K562 (cell line): Measurements from ENCODE around the gene HAPSTR1. TPM values are rescaled to one million over a fixed set of nuclear protein-coding genes. Genes with fewer than 3 reads are reported as not detected.
A peak's percentile ranks its signal among the peaks of the same experiment; 100 is the strongest.

Source experiments
- ATF6 ChIP-seq: sonication (generic); formaldehyde crosslinking; IDR thresholded peaks from 2 replicates; pipeline ENCODE4 v1.4.0; 2020; ENCODE audit warnings: mild to moderate bottlenecking, missing genetic modification reagents
- BHLHE40 ChIP-seq: IDR thresholded peaks from 2 replicates; pipeline ENCODE4 v1.6.1; 2011; ENCODE audit warnings: low read length, improper control_type of control experiment
- CBX8 ChIP-seq: fragments of 200-600 bp; sonication (generic); IDR thresholded peaks from 2 replicates; pipeline ENCODE4 v1.6.1; 2012; ENCODE audit warnings: borderline replicate concordance, mixed run types, low read depth, mild to moderate bottlenecking, moderate library complexity, mixed read lengths, low read length, control low read depth, inconsistent platforms; ENCODE audit not compliant: poor library complexity, severe bottlenecking; ENCODE audit errors: extremely low read depth
- DNMT1 ChIP-seq: fragments of 450-650 bp; IDR thresholded peaks from 2 replicates; pipeline ENCODE4 v1.6.1; 2016; ENCODE audit warnings: antibody characterized with exemption, mild to moderate bottlenecking
- FOXA1 ChIP-seq: fragments of 450-650 bp; IDR thresholded peaks from 2 replicates; pipeline ENCODE4 v1.6.1; 2016; ENCODE audit warnings: mild to moderate bottlenecking, borderline replicate concordance
- FOXO4 ChIP-seq: fragments of 450-650 bp; formaldehyde crosslinking; IDR thresholded peaks from 2 replicates; pipeline ENCODE4 v1.4.0; 2020; ENCODE audit warnings: mild to moderate bottlenecking, moderate library complexity
- HDAC8 ChIP-seq: fragments of 450-650 bp; IDR thresholded peaks from 2 replicates; pipeline ENCODE4 v1.6.1; 2016; ENCODE audit warnings: mild to moderate bottlenecking, missing genetic modification characterization, moderate library complexity, missing compliant biosample characterization
- HNRNPLL ChIP-seq: fragments of 200-400 bp; formaldehyde crosslinking; IDR thresholded peaks from 2 replicates; pipeline ENCODE4 v1.6.1; 2017; ENCODE audit warnings: low read length, low read depth, mild to moderate bottlenecking; ENCODE audit not compliant: poor library complexity, severe bottlenecking
- MXI1 ChIP-seq: IDR thresholded peaks from 2 replicates; pipeline ENCODE4 v1.6.1; 2011; ENCODE audit warnings: low read depth, mild to moderate bottlenecking, improper control_type of control experiment, low read length
- NCOA4 ChIP-seq: fragments of 450-650 bp; IDR thresholded peaks from 2 replicates; pipeline ENCODE4 v1.6.1; 2018; ENCODE audit warnings: mild to moderate bottlenecking; ENCODE audit not compliant: partially characterized antibody
- NKRF ChIP-seq: fragments of 450-650 bp; IDR thresholded peaks from 2 replicates; pipeline ENCODE4 v1.6.1; 2016; ENCODE audit warnings: borderline replicate concordance
- NR2C2 ChIP-seq, 2 experiments: fragments of 200-800 bp in 1 of 2; sonication (Bioruptor generic) in 1 of 2; sonication (generic) in 1 of 2; formaldehyde crosslinking in 1 of 2; IDR thresholded peaks; 2 replicates each; pipeline versions ENCODE4 v1.6.1 to v1.8.0; 2016 to 2022; ENCODE audit warnings: mild to moderate bottlenecking in 1 of 2, missing compliant biosample characterization in 1 of 2, missing genetic modification characterization in 1 of 2, missing genetic modification reagents in 1 of 2
- POLR3A ChIP-seq: IDR thresholded peaks from 2 replicates; pipeline ENCODE4 v1.6.1; 2011; ENCODE audit warnings: borderline replicate concordance, mild to moderate bottlenecking, moderate library complexity; ENCODE audit not compliant: insufficient read length, insufficient read depth; ENCODE audit errors: extremely low read depth
- SNAPC5 ChIP-seq: fragments of 250-450 bp; sonication (Bioruptor Pico); IDR thresholded peaks from 2 replicates; pipeline ENCODE4 v1.8.0; 2021; ENCODE audit warnings: moderate library complexity, mild to moderate bottlenecking, inconsistent platforms
- TCF7 ChIP-seq: sonication (generic); IDR thresholded peaks from 2 replicates; pipeline ENCODE4 v1.6.1; 2016; ENCODE audit warnings: antibody characterized with exemption, borderline replicate concordance
- TEAD1 ChIP-seq, 2 experiments: fragments of 450-650 bp in 1 of 2; sonication (generic) in 1 of 2; formaldehyde crosslinking; IDR thresholded peaks; 2 replicates each; pipeline versions ENCODE4 v1.4.0 to v1.8.0; 2020 to 2022; ENCODE audit warnings: mild to moderate bottlenecking in 2 of 2, missing genetic modification reagents in 1 of 2
- ZNF224 ChIP-seq: sonication (generic); formaldehyde crosslinking; IDR thresholded peaks from 2 replicates; pipeline ENCODE4 v1.8.0; 2022; ENCODE audit warnings: mild to moderate bottlenecking, missing genetic modification reagents
- ZNF324 ChIP-seq: fragments of 250-450 bp; sonication (Bioruptor Pico); IDR thresholded peaks from 2 replicates; pipeline ENCODE4 v1.4.0; 2020; ENCODE audit warnings: mild to moderate bottlenecking
- ZNF347 ChIP-seq: fragments of 450-650 bp; formaldehyde crosslinking; IDR thresholded peaks from 2 replicates; pipeline ENCODE4 v1.4.0; 2020; ENCODE audit warnings: low read depth, mild to moderate bottlenecking, moderate library complexity
- ZNF395 ChIP-seq: fragments of 200-800 bp; sonication (Bioruptor generic); IDR thresholded peaks from 2 replicates; pipeline ENCODE4 v1.6.1; 2017; ENCODE audit warnings: missing genetic modification characterization, missing compliant biosample characterization
- ZNF586 ChIP-seq: fragments of 450-650 bp; formaldehyde crosslinking; conservative IDR thresholded peaks from 2 replicates; pipeline ENCODE4 v1.4.0; 2020; ENCODE audit warnings: mild to moderate bottlenecking, moderate library complexity
- polyA plus RNA-seq, 8 experiments: library from polyadenylated mRNA; depleted of rRNA in 4 of 8; stranded (reverse) in 5 of 8; unstranded in 3 of 8; fragments of >200 nt; fragmentation: Nextera tagmentation in 2 of 8; fragmentation: Illumina TruSeq in 1 of 8; extraction: Ambion mirVana in 2 of 8; extraction: Trizol in 1 of 8; gene quantifications; 2 replicates each; pipeline versions ENCODE4 v1.2.1 to v1.2.3, GENCODE V29; 2011 to 2014; ENCODE audit warnings: inconsistent platforms in 1 of 8, missing spikeins in 1 of 8
- total RNA-seq, 7 experiments: library from RNA; depleted of rRNA in 6 of 7; stranded (reverse); fragments of >200 nt in 6 of 7; fragmentation: Illumina TruSeq in 2 of 7; extraction: Trizol in 2 of 7; gene quantifications; 2 replicates each; pipeline versions ENCODE4 v1.2.1 to v1.2.3, GENCODE V29; 2011 to 2021; ENCODE audit warnings: low replicate concordance in 1 of 7

The HAPSTR1 gene
- total and polyA plus RNA-seq, 9 of the 15 experiments (the other 6 are each of a cell fraction or from before 2014, with no cell fraction given): 10.8 to 67.9 (median 36.5) TPM

GRCh38 chr16:9047689-9048301 is 43.6 kb upstream of the HAPSTR1 start (continued):
- TF ChIP-seq ATF6 (CRISPR knock-in tag): no peak
- no peak for TF ChIP-seq NKRF
- TF ChIP-seq FOXO4 (CRISPR knock-in tag): no peak
- no peak for TF ChIP-seq FOXA1
- no peak for TF ChIP-seq BHLHE40
- TF ChIP-seq MXI1: no peak
- no peak for TF ChIP-seq ZNF347
- no peak for TF ChIP-seq NCOA4
- no peak for TF ChIP-seq ZNF395
- TF ChIP-seq TEAD1 (CRISPR knock-in tag; IDR thresholded peaks at IDR 0.05): no peak
- no peak for TF ChIP-seq ZNF586 (CRISPR knock-in tag)
- TF ChIP-seq HDAC8 (tag): no peak
- no peak for TF ChIP-seq HNRNPLL
- no peak for TF ChIP-seq POLR3A
- TF ChIP-seq ZNF224: no peak
- TF ChIP-seq SNAPC5 (CRISPR knock-in tag): no peak
- TF ChIP-seq NR2C2 (CRISPR knock-in tag; IDR thresholded peaks at IDR 0.05): no peak
- TF ChIP-seq NR2C2 (tag; IDR thresholded peaks at IDR 0.05): 0 out of 2 replicates have a peak, but pooled peaks have one; percentile 20
- TF ChIP-seq TCF7: no peak
- no peak for TF ChIP-seq DNMT1
- TF ChIP-seq CBX8: no peak
- no peak for TF ChIP-seq ZNF324 (CRISPR knock-in tag)
